IPS-NIHi11 (cell line): ENCODE results near the gene ATP6V0C.
A peak's percentile ranks its signal among the peaks of the same experiment; 100 is the strongest.
"Not testable (repeated sequence)": the region's sequence is repeated elsewhere in the genome, so short reads cannot be mapped to it uniquely, and the experiment has no call there.

ENCODE experiments used
- DNase-seq: peaks from one replicate; pipeline ENCODE4 v3.0.0; 2012; ENCODE audit warnings: mixed read lengths, low spot score

ATP6V0C gene

DNA sequence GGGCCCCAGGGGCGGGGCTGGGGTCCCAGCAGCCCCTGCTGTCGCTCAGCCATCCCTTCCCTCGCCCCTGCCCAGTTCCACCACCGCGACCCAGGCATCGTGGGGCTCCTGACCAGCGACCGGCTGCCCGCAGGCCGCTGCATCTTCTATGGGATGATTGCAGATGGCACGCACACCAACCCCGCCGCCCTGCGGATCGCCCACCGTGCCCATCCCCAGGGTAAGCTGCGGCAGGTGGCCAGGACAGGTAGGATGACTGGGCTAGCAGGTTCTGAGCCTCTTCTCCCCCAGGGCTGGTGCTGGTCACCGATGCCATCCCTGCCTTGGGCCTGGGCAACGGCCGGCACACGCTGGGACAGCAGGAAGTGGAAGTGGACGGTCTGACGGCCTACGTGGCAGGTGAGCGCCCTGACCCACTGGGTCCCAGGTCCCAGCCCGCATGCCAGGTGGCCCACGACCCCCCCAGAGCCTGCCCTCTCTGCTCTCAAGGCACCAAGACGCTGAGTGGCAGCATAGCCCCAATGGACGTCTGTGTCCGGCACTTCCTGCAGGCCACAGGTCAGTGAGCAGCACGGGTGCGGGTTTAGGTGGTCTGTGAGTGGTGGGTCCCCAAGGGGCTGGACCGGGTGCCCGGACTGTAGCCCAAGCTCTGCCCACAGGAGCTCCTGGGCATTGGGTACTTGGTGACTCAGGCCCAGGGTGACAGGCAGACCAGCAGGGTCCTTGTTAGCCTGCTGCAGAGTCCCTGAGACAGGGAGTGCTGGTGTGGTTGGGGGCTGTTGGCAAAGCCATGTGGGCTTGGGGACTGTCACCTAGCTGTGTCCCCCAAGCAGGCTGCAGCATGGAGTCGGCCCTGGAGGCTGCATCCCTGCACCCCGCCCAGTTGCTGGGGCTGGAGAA, 14.7 kb downstream of the ATP6V0C start:
- no peak for DNase-seq

DNA sequence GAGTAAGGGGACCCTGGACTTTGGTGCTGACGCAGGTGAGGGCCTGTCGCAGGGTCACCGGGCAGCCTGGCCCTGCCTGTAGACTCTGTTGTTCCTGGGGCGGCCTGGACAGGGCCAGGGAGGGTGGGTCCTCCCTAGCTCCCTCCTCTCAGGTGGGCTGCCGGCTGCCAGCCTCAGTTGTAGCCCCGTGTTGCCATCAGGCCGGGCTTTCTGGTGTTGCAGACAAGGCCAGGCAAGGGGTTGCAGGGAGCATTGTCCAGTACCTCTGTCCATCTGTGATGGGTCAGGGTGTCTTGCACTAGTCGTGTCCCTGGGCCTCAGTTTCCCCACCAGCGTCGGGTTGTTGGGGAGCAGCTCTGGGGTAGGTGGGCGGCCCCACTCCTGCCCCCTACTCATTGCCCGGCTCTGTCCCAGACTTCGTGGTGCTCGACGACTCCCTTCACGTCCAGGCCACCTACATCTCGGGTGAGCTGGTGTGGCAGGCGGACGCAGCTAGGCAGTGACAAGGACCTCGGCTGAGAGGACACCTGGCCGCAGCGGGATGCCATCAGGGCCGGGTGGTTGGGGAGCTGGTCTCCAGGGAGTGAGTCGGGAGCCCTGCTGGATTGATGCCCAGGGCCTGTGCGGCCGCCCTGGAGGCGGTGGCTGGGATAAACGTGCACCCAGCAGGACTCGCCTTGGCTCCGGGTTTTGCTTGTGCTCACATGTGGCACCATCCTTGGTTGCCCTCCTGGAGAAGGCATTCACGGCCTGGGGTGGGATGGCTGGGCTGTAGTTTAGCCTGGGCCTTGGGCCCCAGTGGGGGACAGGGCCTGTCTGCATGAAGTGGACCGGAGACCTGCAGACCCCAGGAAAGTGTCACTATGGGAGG, 15.5 kb downstream of the ATP6V0C start:
- DNase-seq: peak; percentile 58

DNA sequence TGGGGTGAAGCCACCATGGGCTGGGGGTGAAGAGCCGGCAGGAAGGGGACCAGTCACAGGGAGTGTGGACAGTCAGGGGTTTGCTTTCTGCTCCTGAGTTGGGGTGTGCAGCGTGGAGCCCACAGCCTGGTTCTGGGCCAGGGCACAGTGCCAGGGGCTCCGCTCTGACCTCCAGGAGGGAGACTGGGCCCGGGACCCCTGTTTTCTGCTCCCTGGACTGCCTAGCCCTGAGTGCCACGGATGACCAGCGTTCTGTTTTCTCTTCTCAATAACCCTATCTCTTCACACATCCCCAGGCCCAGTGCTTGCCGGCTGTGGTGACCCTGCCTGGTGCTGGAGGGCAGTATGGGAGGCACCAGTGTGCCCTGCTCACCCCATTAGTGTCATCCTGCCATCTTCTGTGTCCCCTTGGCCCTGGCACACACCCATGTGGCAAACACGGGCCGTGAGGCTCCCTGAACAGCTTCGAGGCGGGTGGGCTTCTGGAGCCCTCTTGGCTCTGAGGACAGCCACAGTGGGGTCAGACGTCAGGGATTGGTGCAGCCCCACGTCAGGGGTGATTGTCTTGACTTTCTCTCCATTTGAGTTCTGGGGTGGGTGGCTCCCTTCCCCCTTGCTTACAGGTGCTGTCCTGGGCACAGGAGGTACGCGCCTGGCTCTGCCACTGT, 16.3 kb downstream of the ATP6V0C start:
- no peak for DNase-seq

DNA sequence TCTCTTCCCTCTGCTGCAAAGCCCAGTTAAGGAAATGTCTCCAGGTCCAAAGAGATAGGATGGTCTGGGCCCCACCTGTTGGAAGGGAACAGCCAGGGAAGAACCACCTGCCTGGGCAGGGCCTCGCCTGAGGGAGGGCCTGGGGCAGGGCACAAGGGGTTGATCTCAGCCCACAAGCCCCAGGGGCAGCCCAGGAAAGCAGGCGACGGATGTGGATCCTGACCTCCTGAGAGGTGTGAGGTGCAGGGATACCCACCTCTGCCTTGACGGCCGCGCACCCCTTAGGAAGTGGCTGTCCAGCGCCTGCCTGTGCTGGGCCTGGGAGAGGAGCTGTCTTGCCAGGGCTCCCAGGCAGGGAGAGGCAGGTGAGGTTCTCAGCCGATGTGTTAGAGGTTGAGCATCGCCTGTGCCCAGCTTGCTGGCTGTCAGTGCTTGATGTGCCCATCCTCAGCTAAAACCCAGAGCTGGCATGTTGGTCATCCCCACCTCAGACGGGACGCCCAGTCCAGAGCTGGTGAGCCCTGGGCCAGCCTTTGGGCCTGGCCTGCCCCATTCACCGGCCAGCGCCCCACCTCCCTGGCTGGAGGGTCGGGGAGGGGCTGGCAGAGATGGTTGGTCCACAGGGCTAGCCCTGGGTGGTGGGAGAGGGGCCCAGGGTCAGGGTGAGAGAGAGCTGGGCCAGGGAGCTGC, 17.0 kb downstream of the ATP6V0C start:
- peak; percentile 54 for DNase-seq

DNA sequence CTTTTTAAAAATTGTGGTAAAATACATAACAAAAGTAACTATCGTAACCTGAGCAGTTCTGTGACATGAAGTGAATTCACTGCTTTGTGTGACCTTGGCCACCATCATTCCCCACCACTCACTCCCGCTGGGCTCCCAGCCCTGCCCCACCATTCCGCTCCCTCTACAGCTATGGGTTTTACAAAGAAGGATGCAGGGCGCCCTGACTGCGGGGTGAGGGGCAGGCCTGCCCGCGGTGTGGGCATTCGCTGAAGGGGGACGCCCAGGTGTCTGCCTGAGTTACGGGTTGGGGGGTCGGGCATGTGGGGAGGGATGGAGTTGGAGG, 17.6 kb downstream of the ATP6V0C start, which contains the start of gene CEMP1:
Gene CEMP1, minus strand, starts transcription at position 38 of the 325 bp plus-strand sequence. CDS start 335 bp downstream, outside the sequence.
- no peak for DNase-seq

DNA sequence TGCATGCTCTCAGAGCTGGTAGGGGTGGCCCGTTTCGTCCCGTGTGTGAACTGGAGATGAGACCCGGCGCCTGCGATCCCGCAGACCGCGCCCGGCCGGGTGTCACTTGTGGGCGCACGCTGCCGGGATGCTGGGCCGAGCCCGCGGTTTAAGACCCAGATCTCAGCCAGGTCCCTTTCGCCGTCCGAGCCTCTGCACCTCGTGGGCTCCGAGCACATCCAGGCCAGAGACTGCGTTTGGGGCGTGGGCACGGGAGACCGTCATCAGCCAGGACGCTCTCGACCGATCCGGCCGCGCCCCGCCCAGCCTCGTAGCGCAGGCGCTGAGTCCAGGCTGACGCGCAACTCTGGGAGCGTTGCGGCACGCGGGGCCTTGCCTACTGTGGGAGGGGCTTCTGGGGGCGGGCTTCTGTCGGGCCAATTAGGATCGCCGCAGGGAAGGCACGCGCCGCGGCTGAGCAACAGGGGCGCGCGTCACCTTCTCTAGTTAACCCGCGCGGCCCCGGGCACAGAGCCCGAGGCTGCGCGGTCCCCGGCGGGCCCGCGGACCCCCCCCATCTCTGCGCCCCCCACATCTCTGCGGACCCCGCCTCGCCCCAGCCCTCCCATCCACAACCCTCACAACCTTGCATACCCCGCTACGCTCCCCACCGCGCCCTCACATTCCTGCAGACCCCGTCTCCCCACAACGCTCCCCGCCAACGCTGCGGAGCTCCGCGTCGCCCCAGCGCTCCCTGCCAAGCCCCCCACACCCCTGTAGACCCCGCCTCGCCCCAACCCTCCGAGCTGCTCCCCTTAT, 18.1 kb downstream of the ATP6V0C start:
- peak; percentile 97 for DNase-seq

DNA sequence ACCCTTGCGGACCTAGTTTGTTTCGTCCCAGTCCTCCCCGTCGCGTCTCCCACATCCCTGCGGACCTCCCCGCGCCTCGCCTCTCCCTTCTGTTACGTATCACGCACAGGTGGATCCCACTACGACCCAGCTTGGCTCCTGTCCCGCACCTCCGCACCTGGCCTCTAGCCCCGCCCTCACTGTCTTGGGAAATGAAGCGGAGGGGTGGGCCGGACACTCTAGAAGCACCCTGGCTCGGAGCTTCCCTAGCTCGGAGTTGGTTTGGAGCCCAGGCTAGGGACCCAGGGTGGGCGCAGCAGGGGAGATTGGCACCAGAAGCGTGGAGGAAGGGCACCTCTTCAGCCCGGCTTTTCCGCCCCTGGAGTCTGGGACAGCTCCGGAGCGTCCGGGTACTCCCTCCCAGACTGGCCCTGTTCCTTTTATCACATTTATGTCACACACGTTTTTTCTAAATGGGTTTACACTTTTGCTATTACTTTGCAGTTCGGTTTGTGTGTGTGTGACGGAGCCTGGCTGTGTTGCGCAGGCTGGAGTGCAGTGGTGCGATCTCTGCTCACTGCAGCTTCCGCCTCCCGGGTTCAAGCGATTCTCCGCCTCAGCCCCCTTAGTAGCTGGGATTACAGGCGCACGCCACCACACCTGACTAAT, 18.9 kb downstream of the ATP6V0C start:
- peak; percentile 63 for DNase-seq

DNA sequence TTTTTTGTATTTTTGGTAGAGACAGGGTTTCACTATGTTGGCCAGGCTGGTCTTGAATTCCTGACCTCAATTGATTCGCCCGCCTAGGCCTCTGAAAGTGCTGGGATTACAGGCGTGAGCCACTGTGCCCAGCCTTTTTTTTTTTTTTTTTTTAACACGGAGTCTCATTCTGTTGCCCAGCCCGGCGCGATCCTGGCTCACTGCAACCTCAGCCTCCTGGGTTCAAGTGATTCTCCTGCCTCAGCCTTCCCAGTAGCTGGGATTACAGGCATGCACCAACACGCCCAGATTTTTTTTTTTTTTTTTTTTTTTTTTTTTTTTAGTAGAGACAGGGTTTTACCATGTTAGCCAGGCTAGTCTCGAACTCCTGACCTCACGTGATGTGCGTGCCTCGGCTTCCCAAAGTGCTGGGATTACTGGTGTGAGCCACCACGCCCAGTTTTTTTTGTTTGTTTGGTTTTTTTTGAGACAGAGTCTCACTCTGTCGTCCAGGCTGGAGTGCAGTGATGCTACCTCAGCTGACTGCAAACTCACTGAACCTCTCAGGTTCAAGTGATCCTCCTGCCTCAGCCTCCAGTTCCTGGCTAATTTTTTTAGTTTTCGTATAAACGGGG, 19.5 kb downstream of the ATP6V0C start:
- DNase-seq: not testable (repeated sequence)

DNA sequence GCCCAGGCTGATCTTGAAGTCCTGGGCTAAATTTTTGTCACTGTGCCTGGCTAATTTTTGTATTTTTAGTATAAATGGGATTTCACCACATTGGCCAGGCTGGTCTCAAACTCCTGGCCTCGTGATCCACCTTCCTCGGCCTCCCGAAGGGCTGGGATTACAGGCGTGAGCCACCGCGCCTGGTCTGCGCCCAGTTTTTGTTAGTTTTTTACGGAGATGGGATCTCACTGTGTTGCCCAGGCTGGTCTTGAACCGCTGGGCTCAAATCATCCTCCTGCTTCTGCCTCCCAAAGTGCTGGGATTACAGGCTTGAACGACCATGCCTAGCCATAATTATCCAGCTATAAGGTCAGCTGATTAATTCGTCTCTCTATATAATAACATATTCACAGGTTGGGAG, 20.2 kb downstream of the ATP6V0C start:
- no peak for DNase-seq

DNA sequence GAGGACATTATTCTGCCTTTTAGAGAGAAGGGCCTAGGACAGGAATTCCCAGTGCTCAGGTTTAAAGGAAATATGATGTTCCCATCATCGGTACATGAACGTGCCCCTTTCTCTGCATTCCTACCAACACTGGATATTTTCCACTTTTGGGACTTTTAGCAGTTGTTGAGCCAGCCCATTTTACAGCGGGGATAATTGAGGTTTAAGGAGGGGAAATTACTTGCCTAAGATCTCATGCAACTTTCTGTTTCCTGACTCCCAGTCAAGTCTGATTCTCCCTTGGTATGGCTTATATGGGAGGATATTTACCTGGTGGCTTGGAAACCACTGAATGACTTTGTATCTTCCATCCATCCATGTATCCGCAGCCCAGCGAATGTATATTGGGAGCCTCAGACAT, 20.6 kb downstream of the ATP6V0C start:
- not testable (repeated sequence) for DNase-seq

DNA sequence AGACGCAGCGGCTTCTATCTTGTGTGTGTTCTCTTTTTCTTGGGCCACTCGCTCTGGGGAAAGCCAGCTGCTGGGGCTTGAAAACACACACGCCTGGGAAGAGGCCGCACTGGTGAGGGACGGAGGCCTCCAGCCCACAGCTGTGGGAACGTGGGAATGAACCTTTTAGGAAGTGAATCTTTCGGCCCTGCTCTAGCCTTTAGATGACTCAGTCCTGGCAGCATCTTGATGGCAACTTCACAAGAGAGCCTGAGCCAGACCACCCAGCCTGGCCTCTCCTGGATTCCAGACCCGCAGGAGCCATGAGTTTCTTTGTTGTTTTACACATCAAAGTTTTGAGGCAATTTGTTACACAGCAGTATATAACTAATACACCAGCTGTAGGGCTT, 21.9 kb downstream of the ATP6V0C start:
- no peak for DNase-seq

DNA sequence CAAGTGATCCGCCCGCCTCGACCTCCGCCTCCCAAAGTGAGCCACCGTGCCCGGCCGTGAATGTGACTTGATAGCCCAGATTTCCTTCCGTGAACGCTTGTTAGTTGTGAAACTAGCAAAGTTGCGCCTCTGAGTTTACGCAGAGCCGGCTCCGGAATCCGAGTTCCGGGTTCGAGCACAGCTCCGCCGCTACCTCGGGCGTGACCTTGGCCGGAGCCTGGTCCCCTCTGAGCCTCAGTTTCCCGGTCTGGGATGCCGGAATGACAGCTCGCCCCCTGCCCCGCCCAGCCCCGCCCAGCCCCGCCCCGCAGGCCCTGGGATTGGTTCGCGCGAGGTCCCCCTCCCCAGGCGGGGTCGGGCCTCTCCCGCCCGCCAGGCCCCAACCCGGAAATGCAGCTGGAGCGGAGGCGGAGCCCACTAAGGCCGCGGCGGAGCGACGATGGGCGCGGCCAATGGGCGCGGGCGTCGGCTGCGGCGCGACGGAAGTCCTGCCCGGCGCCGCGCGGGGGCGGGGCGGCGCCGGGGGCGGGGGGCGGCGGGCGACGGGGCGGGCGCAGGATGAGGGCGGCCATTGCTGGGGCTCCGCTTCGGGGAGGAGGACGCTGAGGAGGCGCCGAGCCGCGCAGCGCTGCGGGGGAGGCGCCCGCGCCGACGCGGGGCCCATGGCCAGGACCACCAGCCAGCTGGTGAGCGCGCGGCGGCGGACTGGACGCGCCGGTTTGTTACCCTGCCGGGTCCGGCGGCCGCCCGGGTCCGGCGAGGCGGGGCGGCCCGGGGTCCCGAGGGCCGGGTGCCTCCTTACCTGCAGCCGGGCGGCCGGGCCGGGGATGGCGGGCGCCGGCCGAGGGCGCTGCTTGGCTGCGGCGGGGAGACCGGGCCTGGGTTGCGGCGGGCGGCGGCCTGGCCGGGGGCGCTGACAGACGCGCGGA, 24.0 kb downstream of the ATP6V0C start, which contains the start of gene PDPK1:
Gene PDPK1, plus strand, starts transcription at position 571 of the 929 bp plus-strand sequence. Its CDS starts 92 bp downstream, at position 663.
- DNase-seq: peak; percentile 93

DNA sequence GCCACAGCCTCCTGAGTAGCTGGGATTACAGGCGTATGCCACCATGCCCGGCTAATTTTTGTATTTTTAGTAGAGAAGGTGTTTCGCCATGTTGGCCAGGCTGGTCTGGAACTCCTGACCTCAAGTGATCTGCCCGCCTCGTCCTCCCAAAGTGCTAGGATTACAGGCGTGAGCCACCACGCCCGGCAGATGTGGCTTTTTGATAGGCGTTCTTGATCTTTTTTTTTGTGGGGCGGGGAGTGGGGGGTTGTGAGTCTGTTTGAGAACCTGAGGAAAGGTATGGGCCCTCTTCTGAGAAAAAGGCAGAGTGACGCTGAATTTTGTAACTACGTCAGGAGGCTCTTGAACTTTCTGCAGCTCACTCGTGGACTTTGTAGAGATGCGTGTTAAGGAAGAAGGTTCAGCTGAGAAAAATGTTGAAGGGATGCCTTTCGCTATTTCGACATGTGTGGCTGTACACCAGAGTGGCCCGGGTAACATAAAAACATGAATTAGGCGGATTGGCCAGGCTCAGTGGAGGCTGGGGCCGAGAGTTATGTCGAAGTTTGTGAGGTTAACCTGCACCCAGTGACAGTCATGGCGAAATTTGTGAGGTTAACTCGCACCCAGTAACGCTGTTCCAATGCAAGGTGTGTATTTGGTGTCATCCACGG, 25.6 kb downstream of the ATP6V0C start:
- not testable (repeated sequence) for DNase-seq

DNA sequence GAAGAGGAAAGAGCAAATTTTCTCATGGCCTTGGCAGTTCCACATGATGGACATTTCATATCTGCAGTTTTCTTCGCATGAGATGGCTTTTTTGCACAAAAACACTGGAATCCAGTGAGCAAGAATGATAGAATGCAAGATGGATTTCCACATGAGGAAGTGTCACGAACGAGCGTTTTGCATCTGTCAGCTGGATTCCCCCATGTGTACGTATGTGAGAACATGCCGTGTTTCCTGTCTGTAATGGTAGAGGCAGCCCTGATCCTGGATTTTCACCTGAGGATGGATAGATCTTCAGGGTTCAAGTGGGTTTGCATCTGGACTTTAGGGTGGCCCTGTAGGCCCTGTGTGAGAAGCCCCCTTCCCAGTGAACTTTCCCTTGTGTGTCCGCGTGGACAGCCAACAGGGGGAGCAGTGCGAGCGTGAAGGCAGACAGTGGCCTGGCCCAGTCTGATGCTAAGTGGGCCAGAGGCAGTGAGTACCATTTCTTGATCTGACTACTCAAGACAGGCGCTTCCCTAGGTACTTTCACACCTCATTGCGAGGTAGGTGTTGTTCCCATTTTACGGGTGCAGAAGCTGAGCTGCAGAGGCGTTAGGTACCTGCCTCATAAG, 26.2 kb downstream of the ATP6V0C start:
- not testable (repeated sequence) for DNase-seq

DNA sequence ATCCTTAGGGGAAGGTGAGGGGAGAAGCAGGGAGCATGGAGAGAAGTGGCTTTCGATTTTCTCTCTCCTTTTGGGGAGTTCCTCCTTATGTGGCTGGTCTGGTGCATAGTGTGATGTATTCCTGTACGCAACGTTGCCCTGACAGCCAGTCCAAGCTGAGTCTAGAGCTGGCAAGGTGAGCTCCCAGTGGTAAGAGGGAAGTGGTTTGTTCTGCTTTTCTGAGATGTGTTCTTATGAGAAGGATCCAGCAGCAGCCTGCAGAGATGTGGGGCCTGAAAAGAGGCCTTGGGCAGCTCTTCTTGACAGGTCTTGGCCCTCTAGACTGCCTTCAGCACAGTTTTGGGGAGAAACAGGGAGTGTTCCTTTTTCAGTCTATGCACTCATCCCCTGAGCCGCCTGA, 27.2 kb downstream of the ATP6V0C start:
- DNase-seq: not testable (repeated sequence)

DNA sequence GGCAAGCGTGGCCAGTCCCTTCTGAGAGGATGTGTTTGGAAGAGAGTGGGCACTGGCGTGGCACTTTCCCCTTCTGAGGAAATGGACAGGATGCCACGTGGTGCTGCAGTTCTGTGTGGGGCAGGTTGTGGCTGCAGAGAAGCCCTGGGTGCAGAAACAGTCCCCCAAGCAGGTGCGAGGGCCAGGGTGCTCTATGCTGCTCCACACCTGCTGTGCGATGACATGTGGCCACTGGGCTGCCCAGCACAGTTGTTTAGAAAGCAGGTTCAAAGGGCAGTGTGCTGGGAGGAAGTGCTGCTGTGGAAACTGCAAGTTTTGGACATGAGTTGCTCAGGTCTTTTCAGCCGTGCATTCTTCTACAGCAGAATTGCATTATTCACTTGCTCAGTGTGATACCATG, 27.7 kb downstream of the ATP6V0C start:
- not testable (repeated sequence) for DNase-seq

DNA sequence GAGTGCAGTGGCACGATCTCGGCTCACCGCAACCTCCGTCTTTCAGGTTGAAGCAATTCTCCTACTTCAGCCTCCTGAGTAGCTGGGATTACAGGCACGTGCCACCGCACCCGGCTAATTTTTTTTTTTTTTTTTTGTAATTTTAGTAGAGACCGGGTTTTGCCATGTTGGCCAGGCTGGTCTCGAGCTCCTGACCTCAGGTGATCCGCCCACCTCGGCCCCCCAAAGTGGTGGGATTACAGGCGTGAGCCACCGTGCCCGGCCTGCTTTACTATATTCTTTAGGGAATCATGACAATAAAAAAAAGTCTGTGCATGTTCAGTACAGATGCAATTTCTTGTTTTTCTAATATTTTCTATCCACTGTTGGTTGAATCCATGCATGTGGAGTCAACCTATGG, 30.0 kb downstream of the ATP6V0C start:
- DNase-seq: not testable (repeated sequence)
